Gastroesophageal sphincter (tissue), 3 donors: ENCODE data around the gene SSR4.

Experiments
- CTCF ChIP-seq, 4 experiments: fragments of 200-600 bp in 2 of 4; fragments of 450-650 bp in 2 of 4; sonication (generic) in 1 of 4; IDR thresholded peaks; one replicate each; pipeline ENCODE4 v1.5.1; 2017 to 2019; ENCODE audit warnings: antibody characterized with exemption in 4 of 4, mild to moderate bottlenecking in 2 of 4, moderate library complexity in 2 of 4
- POLR2A ChIP-seq, 2 donors: fragments of 450-650 bp; IDR thresholded peaks; one replicate each; pipeline ENCODE4 v1.6.1; 2017; ENCODE audit warnings: antibody characterized with exemption in 2 of 2, mild to moderate bottlenecking in 2 of 2, moderate library complexity in 1 of 2

DNA sequence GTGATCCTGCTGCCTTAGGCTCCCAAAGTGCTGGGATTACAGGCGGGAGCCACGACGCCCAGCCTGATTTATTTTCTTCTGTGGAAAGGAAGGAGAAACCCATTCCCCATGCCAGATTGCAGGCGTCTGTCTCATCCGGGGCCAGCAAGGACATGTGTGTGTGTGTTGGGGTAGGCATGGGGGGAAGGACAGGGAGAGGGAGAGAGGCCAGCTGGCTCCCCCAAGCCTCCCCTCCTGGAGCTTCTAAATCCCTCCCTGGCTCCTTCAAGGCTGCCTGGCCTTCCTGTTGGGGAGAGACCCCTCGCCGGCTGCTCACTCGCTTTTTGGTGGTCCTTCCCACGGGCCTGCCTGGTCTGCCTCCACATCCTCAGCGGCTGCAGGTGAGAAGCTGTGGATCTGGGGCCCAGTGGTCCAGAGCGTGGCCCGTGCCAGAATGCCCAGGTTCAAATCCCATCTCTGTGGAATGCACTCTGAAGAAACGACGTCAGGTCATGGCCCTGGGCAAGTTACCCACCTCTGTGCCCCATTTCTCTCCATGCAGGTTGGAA is 31.8 kb upstream of the SSR4 start:
- TF ChIP-seq CTCF (IDR thresholded peaks at IDR 0.05), result no peak
- TF ChIP-seq POLR2A (IDR thresholded peaks at IDR 0.05), result no peak
